Measurements from ENCODE around the gene KCNH2. TPM values are rescaled to one million over a fixed set of nuclear protein-coding genes. Genes with fewer than 3 reads are reported as not detected.

Gene KCNH2
- total RNA-seq, 4 donors from 2014 or later: 0.22 TPM; not detected in 3

DNA sequence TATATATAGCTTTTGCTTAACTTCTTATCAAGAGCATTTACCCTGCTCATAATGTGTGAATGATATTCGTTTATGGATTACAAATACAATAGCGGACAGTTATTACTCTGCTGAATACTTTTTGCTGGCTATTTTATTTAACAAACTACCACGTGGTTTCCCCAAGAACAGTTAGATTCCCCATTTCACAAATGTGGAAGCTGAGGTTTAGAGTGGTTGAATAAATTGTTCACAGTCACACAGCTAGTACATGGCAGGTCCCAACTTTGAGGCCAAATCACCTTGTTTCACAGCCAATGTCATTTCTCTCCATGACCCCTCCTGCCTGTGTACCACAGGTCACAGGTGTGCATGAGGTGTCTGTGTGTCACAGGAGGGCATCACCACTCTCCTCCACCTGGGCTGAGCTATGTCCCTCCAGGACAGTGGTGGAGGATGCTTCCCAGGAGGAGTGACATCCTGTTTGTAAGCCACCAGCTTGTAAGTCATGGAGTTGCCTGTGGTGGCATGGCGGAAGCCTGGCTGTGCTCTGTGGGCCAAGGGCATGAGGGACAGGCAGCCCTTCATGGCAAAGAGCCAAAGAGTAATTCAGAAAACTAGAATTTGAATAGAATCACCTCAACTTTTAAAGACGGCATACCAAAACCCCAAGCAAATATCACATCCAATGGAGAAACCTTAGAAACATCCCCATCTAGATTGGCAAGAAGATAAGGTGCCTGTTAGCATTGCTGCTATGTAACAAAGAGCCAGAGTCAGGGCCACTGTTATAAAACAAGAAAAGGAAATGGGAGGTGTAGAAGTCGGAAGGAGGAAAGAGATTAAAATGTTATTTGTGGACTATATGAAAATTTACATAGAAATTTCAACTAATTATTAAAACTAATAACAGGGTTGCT is 73.9 kb downstream of the KCNH2 start:
- TF ChIP-seq, protein P1, sequence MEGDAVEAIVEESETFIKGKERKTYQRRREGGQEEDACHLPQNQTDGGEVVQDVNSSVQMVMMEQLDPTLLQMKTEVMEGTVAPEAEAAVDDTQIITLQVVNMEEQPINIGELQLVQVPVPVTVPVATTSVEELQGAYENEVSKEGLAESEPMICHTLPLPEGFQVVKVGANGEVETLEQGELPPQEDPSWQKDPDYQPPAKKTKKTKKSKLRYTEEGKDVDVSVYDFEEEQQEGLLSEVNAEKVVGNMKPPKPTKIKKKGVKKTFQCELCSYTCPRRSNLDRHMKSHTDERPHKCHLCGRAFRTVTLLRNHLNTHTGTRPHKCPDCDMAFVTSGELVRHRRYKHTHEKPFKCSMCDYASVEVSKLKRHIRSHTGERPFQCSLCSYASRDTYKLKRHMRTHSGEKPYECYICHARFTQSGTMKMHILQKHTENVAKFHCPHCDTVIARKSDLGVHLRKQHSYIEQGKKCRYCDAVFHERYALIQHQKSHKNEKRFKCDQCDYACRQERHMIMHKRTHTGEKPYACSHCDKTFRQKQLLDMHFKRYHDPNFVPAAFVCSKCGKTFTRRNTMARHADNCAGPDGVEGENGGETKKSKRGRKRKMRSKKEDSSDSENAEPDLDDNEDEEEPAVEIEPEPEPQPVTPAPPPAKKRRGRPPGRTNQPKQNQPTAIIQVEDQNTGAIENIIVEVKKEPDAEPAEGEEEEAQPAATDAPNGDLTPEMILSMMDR (IDR thresholded peaks at IDR 0.05; ENCODE audit: low read depth): no peak

DNA sequence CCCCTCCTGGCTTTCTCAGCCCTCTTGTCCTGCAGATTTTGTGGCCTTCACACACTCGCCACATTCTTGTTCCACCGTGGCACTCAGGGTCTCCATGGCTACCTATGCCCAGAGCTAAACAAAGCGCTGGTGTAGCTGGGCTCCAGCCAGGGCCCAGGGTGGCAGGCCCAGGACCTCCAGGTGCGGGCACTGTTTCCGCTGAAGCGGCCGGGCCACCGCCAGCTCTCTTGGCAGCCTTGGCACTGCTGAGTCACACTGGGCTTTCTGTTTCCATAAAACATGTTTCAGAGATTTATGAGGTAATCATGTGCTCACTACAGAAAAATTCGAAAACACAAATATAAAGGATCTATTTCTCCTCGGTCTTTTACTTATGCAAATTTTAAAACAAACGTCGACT is 74.5 kb downstream of the KCNH2 start:
- TF ChIP-seq, protein P1 (IDR thresholded peaks at IDR 0.05; ENCODE audit: low read depth): no peak

DNA sequence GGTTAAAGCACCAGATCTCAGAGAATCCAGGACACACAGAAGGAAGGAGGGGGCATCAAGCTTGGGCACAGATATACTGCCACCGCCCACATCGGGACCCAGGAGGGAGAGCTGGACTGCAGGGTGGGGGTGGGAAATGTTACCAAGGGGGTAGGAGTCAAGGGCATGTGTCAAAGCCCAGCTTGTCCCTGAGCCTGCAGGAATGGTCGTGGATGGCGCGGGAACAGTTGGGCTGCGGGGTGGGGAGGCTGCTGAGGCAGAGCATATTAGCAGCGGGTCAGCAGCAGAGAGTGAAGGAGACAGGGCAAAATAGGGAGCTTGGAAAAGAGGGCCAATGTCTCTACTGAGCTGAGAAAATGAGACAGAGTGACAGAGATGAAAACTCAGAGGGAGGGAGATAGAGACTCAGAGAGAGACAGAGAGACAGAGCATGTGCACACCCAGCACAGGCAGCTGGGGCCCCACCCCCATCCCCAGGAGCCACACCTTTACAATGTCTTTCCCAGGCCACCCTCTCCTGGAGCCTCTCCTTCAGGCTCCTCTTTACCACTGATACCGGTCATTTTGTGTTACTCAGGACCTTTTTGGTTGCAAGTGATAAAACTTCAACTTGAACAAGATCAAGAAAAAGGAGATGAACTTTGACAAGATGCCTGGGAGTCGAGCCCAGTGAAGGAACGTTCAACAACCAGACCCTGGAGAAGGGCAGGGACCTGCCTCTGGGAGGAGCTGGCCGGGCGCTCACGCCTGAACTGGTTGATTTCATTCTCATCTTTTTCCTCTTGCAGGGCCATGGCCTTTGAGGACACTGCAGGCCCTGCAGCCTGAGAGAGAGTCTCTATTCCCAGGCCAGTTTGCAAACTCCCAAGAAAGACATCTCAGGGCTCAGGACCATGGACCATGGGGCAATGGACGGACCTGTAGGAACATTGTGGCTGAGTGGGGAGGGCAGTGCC is 75.8 kb downstream of the KCNH2 start:
- TF ChIP-seq, protein P1 (IDR thresholded peaks at IDR 0.05; ENCODE audit: low read depth): no peak

DNA sequence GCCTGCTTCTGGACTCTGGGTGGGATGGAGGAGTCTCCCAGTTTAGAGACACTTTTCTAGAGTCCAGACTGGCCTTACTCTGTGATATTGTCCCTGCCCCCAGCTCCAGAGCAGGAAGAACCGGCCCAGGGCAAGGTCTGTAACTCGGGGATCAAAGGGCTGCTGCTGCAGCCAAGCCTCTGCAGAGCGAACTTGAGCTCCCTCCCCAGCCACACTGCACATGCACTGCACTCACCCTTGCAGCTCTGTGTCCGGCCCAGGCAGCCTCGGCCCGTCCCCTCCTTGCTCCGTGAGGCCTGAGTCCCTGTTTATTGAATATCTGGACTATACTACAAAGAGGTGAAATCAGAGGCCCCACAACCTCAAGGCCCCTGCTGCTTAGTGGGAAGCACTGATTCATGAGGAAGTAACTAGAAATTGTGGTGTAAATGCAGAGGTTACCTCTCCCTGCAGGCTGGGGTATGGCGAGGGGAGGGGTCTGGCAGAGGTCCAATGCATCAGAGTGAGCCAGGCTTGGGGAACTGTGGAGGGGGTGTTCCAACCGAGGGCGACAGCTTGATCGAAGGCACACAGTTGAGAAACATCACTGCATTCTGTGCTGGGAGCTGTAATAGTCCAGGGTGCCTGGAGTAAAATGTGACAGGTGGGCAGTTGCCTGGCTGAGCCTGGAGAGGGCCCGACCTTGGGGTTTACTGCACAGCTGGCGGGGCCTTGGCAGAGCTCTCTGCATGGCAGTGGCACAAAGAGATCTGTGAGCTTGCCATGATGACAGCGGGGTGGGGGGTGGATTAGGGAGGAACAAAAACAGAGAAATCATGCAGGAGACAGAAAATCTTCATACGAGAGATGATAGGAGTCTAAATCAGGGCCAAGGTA is 76.7 kb downstream of the KCNH2 start:
- TF ChIP-seq, protein P1 (IDR thresholded peaks at IDR 0.05; ENCODE audit: low read depth): no peak

DNA sequence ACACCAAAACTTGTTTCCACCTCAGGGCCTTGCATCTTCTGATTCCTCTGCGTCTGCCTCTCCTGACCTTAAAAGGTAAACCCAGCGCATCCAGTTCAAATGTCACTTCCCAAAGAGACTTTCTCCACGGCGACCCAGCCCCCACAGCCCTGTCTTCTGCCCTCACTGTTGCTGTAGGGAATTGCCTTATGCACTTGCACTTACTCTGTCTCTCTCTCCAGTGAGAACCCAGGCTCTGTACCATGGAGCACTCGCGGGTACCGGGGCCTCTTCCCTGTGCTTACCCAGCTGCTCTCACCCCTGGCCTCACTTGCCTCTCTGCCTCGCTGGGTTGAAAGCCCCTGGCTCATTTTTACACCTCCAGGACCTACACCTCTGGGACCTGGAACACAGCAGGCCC is 77.4 kb downstream of the KCNH2 start:
- TF ChIP-seq, protein P1 (IDR thresholded peaks at IDR 0.05; ENCODE audit: low read depth): no peak

DNA sequence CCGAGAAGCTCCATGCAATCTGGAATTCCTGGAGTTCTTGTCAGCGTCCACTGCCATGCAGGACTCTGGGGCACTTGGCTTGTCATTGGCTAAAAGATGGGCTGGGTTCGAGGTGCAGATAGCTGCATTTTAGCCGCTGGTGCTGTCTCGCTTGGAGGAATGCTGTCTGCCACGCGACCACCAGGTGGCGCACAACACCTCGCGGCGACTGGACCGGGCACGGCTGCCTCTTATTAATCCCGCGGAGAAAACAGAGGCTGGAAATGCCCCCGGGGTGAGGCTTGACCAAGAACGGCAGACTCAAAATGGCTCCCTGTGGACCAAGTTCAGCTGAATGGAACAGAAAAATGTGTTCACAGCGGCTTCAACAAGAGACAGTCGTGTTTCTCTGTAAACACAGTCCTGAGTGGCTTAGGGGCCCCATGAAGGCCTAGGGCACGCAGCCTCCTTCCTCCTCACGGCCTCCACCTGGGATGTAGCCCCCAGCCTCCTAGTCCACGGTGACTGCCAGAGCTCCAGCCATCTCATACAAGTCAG is 79.6 kb downstream of the KCNH2 start:
- TF ChIP-seq, protein P1 (IDR thresholded peaks at IDR 0.05; ENCODE audit: low read depth): no peak

Measured in subcutaneous adipose tissue (tissue), 4 donors.